22Rv1 (cell line): ENCODE measurements around the gene CAMTA1.

Experiments used
- H3K27ac ChIP-seq: fragments of 450-650 bp; 2 replicates; pipeline ENCODE4 v1.5.1; 2017
- CTCF ChIP-seq: fragments of 450-650 bp; IDR thresholded peaks from 2 replicates; pipeline ENCODE4 v1.5.1; 2017; ENCODE audit warnings: mild to moderate bottlenecking
- ZFX ChIP-seq: fragments of 450-650 bp; IDR thresholded peaks from 2 replicates; pipeline ENCODE4 v1.6.1; 2017; ENCODE audit warnings: antibody characterized with exemption, borderline replicate concordance

Gene CAMTA1

GRCh38 chr1:6891781-6892579, 106.7 kb downstream of the CAMTA1 start:
- TF ChIP-seq ZFX (no peak), CTCF (no peak)
- no peak overlapping the region for H3K27ac ChIP-seq

GRCh38 chr1:6893388-6893787, 108.1 kb downstream of the CAMTA1 start:
- TF ChIP-seq CTCF (no peak), ZFX (no peak)
- H3K27ac ChIP-seq = no peak overlapping the region

GRCh38 chr1:6897138-6897537, 111.9 kb downstream of the CAMTA1 start:
- no peak overlapping the region for H3K27ac ChIP-seq
- TF ChIP-seq CTCF = no peak
- TF ChIP-seq ZFX = no peak

GRCh38 chr1:6898974-6899539, 113.8 kb downstream of the CAMTA1 start:
- TF ChIP-seq CTCF = no peak
- TF ChIP-seq ZFX = no peak

GRCh38 chr1:6899621-6900020, 114.4 kb downstream of the CAMTA1 start:
- TF ChIP-seq CTCF (no peak), ZFX (no peak)
- no peak overlapping the region for H3K27ac ChIP-seq

More at GRCh38 chr1:6898974-6899539, 113.8 kb downstream of the CAMTA1 start:
- H3K27ac ChIP-seq = no peak overlapping the region

GRCh38 chr1:6902153-6902552, 116.9 kb downstream of the CAMTA1 start:
- no peak for TF ChIP-seq CTCF
- no peak for TF ChIP-seq ZFX

GRCh38 chr1:6904476-6905170, 119.4 kb downstream of the CAMTA1 start:
- TF ChIP-seq CTCF (no peak), ZFX (no peak)

More at GRCh38 chr1:6902153-6902552, 116.9 kb downstream of the CAMTA1 start:
- H3K27ac ChIP-seq = no peak overlapping the region

More at GRCh38 chr1:6904476-6905170, 119.4 kb downstream of the CAMTA1 start:
- H3K27ac ChIP-seq = no peak overlapping the region
